EL (cell line): Measurements from ENCODE around the gene CACTIN.
"Not testable (repeated sequence)": the region's sequence is repeated elsewhere in the genome, so short reads cannot be mapped to it uniquely, and the experiment has no call there.

Experiments used
- DNase-seq: peaks from one replicate; pipeline ENCODE4 v3.0.0-alpha.2; 2016

CACTIN gene

DNA sequence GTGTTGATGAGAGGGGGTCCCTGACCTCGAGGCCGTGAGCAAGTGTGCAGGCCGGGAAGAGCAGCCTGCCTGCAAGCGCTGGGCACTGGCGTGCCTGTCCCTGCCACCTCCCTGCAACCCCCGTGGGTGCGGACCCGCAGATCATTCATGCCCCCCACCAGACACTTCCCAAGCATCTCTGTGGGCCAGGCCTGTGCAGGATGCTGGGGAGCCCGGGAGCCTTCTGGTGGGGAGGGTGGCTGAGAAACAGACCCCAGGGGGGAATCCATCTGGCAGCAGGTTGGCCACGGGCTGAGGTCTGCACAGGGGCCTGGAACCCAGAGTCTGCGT lies 18.4 kb upstream of the CACTIN start:
- no peak for DNase-seq

DNA sequence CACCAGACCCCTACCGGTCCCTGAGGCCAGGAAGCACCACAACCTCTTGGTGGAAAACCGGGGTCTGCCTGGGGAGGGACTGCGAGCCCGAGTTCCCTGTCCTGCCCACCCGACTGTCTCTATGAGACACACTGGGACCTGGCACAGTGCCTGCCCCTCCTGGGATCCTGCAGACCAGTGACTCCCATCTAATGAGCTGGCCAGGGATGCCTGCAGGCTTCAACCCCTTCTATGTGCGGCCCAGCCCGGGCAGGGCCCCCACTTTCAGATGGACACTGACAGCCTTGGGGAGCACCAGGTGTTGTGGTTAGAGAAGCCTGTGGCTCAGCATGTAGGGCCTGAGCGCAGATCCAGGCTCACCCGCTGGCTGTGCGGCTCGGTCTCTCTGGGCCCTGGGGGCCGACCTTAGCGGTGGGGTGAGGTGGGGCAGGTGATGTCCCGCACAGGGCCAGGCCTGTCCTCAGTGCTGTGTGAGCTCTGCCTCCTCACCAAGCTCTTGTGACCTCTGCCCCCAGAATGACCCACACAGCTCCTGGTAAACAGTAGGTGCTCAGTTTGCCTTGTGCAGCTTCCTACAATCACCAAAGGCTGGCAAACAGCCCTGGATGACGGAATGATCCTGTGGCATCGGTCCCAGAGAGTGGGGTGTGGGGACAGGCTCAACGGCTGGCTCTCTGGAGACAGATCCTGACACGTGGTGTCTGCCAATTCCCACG lies 17.9 kb upstream of the CACTIN start:
- no peak for DNase-seq

DNA sequence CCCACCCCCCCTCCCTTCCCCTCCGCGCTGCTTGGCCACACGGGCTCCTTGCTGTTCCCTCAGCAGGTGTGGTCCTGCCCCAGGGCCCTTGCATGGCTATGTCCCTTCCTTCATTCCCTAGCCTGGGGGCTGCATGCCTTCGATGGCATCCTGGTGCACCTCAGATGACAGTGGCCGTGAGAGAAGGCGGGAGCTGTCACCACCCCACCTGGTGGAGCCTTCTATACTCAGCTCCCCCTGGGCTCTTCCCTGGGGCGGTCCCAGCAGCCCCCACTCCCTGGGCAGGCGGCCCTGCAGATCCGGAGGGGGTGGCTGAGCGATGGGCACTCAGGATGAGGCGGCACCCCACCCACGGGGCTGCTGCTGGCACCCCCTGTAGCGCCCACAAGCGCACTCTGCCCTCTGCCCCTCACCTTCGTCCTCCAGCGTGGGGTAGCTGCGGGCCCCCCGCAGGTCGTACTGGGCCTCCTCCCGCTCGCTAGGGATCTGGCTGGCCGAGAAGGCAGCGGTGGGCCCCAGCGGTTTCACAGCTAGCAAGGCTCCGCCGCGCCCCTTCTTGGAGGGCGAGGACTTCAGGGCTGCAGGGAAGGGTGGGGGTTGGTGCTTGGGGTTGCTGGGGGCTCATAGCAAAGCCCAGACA lies 17.2 kb upstream of the CACTIN start:
- no peak for DNase-seq

DNA sequence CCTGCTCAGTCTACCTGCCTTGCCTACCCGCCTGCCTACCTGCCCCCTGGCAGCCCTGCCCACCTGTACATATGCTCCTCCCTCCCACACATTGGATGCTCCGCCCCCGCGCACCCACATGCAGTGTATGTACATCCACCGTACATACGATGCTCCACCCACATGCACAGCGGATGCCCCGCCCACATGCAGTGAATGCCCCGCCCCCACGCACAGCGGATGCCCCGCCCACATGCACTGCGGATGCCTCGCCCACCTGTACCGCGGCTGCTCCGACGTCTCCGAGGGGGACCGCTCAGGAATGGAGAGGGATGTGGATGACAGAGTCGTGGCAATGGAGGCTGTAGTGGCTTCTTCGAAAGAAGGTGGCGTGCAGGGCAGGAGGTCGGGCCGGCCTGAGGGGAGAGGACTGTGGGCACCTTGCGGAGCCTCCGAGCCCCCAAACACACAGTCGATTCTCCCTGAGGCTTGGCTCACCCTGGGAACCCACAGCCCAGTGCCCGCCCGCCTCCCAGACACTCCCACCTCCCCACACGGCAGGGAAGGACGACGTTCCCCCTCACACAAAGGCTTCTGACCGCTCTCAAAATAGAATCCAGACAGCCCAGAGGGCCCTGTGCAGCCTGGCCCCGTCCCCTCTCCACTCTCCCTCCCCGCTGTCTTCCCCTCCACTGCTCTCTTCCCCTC lies 16.5 kb upstream of the CACTIN start:
- DNase-seq, result no peak

DNA sequence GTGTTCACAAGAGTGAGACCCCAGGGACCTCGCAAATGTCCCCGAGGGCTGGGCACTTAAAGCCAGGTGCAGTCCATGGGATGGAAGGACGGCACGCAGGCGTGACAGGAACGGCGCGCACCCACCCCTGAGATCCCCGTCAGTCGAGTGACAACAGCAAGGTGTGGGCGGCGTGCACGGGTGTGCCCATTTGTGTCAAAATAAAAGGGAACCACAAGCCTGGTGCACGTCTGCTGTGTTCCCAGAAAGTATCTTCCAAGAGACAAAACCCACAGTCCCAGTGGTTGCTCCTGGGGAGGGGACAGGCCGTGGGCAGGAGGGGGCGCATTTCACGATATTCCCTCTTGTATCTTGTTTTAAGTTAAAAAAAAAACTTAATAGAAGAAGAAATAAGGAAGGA lies 15.7 kb upstream of the CACTIN start:
- no peak for DNase-seq

DNA sequence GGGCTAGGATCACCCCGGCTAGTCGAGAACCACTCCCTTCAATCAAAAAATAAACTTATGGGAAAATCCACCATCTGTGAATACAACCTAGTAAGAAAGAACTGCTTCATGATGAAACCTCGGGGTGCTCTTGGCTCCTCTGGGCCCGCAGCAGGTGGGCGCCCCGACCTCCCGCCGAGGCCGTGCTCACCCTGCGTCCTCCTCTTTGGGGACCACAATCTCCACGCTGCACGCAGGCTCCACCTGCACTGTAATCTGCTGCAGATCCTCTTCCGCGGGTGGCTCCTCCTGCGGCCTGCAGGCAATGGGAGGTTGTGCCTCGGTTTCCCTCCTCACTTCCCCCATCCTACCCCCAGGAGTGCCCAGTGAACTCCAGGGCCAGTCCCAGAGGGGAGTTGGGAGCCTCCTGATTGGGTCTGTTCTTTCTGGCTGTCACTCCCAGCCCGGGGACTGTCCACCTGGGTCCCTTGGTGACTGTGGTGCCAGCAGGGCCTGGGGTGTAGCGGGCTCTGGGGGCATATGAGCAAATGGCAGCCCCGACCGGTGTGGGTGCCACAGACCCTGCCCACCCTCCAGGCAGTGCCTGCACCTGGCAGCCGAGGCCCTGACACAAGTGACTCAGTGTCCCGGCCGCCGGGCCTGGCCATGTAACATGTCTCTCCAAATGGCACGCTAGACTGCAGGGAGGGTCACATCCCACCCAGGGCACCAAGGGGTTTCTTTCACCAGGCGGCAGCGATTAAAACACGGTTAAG lies 15.1 kb upstream of the CACTIN start:
- DNase-seq, result no peak

DNA sequence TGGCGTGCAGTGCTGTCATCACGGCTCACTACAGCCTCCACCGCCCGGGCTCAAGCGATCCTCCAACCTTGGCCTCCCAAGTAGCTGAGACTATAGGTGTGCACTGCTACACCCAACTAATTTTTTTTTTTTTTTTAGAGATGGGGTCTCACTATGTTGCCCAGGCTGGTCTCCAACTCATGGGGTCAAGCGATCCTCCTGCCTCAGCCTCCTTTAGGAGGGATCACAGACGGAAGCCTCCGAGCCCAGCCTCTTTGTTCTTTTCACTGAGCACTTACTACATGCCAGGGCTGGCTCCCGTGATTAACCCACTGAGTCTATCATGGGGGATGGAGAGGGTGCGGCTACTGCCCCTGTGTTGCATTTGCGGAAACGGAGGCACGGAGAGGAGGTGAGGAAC lies 12.9 kb upstream of the CACTIN start:
- DNase-seq, result no peak

DNA sequence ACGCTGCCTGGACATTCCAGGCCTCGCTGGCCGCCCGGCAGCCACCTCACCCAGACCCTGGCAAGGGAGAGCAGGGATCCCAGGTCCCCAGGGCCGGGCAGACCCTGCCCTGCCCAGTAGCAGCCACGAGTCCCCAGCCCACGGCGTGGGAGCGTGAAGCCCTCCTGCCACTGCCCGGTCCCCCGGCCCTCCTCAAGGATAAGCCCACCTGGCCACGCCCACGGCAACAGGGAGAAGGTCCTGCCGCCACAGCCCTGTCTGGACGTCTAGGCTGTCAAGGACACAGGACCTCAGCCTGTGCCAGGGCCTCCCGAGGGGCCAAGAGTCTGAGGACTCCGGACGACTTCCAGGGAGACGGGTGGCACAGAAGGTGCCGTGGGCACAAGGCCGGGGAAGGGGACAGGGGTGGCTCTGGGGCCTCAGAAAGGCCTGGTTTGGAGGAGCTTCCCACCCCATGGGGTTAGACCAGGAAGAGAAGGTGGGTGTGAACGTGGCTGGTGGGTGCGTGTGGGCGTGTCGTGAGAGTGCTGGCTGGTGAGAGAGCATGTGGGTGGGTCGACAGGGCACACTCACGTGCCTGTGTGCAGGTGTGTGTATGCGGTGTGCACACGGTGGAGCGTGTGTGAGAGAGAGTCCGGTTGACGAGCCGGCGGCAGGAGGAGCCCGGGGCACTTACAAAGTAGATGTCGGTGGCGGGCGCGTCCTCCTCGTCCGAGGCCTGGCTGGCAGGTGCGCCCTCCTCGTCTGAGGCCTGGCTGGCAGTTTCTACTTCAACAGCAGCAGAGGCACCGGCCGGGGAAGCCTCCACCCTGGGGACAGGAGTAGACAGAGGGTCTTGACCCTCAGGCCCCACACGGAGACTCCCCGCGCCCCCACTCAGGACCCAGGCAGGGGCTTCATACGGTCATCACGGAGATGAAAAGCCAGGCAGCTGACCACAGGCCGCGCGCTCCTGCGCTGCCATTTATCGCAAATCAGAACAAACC lies 11.9 kb upstream of the CACTIN start:
- DNase-seq, result no peak

DNA sequence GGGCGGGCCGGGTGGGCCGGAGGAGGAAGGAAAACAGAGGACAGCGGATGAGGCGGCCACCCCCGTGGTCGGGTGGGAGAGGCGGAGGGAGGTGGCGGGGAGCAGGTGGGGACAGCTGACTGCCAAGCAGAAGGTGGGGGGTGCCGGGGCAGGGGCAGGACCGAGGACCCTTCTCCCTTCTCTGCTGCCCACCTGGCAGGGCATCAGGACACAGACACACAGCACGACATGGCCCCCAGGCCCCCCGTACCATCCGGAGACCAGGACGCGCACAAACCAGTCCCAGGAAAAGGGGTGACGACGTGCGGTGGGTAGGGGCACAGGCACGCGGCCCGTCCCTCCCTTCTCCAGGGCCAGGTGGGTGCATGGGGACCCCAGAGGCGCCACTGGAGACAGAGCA lies 11.0 kb upstream of the CACTIN start:
- no peak for DNase-seq

DNA sequence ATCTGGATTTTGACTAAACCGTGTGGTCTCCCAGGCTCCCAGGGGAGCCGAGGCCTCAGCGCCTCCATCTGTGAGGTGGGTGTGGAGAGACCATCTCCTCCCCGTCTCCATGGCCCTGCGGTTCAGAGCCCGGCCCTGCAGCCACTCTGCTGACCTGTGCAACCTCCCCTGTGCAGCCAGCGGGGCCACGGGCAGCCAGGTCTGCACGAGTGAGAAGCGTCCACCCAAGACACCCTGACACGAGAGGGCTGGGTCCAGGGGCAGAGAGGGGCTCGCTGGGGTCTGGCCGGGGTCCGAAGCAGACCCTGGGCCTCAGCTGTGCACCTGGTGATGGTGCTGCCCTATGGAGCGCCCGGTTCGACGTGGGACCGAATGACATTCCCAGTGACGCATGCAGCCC lies 10.4 kb upstream of the CACTIN start:
- DNase-seq, result no peak

DNA sequence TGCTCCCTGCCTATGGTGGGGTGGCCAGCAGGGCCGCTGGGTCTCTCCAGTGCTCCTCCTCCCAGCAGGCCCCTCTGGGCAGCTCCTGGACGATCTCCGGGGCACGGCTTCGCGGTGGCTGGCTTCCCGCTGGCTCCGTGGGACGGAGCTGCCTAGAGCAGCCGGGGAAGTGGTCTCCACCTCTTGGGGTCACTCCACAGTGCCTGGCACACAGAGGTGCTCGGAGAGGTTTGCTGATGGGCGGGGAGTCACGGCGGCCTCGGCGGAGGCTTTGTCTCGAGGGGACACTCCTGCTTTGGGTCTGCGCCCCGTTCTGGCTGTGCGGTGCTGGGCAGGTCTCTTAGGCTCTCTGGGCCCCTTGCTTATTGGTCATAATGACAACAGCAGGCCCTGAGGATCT lies 9.9 kb upstream of the CACTIN start:
- DNase-seq, result no peak

DNA sequence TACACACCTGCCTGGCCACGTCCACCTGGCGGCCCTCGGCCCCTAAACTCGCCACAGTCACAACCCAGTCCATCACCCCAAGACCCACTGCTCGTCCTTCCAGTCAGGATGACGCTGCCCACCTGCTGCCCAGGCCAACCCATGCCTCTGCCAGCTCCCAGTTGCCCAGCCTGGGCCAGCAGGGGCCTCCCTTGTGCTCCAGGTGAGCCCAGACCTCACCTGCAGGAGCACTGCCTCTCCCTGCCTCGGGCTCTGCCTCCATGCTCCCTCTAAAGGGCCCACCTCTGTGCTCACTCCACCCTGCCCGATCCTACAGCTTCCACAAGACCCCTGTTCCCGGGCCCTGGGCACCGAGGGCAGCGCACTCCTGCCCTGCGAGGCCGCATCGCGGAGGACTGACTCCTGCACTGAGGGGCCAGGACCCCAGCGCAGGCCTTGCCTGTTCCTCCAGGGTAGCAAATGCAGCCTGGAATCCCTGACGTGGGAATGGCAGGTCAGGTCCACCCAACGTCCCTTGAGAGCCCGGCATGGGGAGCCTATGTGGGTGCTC lies 8.0 kb upstream of the CACTIN start:
- DNase-seq, result no peak

DNA sequence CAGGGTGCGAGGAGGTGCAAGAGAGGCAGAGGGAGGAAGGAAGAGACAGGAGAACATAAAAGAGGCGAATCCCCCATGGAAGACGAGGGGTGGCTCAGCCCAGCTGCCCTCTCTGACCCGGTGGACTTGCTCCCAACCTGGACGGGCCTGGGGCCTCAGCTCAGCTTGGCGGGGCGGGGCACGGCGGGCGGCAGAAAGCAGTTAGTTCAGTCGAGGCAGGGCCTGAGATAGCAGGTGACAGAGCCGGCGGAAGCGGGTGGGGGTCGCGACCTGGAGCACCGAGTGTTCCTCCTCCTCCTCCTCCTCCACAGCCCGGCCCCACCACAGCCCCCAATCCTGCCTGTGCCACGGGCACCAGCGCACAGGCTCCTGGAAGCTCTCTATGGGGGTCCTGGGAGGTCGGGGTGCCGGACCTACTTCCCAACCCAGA lies 7.0 kb upstream of the CACTIN start:
- DNase-seq, result no peak

DNA sequence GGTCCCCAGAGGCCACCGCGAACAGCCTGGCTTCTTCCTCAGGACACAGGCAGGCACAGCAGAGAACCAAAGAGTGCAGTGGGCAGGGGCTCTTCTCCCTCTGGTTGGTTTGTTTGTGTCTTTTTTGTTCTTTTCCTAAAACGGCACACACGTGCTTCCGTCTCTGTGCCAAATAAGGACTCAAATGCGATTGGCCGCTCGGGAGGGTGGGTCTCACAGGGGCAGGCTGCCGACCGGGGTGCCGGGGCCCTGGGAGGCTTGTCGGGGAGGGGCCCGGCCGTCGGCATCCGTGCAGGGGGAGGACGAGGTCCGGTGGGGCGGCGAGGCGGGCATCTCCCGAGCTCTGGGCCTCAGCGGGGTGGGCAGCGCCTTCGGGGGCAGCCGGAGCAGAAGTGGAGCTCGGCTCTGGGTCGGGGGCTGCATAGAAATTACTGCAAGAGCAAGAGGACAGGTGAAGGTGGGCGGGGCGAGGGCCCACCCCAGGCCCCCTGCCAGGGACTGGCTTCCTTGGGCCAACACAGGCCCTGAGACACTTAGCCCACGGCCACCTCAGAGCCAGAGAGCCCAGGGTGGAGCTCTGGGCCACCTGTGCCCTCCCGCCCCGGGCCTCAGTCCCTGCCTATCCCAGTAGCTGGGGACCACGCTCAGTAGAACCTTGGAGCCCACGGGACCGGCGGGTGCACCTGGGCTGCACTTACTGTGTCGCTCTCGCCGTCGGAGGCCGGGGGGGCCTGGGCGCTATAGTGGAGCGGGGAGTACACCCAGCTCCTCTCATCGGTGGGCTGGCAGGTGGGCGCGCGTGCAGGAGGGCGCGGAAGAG lies 6.4 kb upstream of the CACTIN start:
- DNase-seq, result no peak

DNA sequence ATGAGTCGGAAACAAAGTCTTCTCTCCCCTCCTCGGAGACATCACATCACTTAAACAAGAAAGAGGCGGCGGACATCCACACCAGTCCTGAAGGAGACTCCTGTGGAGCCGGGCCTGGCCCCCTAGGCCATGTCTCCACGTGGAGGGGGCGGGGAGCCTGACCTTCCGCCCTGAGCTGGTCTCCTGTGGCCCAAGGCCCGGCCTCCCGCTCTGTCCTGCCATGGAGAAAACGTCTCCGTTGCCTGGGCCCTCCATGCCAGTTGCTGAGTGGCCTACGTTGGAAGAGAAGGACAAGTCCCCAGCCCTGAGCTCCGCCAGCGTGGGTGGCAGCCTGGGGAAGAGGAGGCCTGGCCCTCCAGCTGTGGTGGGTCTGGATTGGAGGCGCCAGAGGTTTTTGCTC lies 5.5 kb upstream of the CACTIN start:
- DNase-seq, result no peak

DNA sequence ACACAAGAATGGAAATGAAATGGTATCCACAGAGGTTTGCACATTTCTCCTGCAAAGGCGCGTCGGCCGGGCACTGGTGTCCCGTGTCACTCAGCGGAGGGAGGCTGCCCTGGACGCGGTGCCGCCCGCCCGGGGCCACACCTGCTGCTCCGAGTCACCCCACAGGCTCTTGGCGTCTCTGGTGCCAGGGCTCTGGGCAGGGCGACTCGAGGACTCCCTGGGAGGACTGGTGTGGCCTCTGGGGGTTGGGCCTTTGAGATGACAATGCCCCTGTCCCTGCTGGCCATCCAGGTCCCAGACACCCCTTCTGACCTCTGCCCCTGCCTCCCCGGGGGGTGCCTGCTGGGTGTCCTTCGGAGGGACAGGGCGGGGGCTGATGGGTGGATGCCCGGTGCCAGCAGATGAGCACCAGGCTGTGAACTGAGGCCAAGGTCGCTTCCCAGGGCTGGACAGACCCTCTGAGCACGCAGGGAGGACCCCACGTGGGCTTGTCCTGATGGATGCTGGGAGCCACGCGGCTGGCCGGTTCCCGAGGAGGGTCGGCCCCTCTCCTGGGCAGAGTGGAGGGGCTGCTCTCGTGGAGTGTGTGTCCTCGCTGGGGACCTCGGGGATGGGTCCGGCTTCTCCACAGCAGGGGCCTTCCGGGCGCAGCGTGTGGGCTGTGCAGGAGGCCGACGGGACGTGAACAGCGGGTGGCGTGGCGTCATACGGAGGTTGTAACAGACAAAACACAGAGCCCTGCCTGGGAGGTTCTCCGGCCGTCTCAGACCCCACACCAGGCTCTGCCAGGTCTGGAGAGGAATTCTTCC lies 4.7 kb upstream of the CACTIN start:
- no peak for DNase-seq

DNA sequence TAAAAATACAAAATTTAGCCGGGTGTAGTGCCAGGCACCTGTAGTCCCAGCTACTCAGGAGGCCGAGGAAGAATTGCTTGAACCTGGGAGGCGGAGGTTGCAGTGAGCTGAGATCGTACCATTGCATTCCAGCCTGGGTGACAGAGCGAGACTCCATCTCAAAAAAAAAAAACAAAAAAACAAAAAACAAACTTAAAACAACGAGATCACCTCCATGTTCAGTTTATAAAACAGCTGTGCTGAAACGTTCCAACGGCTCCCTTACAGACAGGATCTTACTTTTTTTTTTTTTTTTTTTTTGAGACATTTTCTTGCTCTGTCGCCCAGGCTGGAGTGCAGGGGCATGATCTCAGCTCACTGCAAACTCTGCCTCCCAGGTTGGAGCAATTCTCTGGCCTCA lies 2.2 kb upstream of the CACTIN start:
- not testable (repeated sequence) for DNase-seq

DNA sequence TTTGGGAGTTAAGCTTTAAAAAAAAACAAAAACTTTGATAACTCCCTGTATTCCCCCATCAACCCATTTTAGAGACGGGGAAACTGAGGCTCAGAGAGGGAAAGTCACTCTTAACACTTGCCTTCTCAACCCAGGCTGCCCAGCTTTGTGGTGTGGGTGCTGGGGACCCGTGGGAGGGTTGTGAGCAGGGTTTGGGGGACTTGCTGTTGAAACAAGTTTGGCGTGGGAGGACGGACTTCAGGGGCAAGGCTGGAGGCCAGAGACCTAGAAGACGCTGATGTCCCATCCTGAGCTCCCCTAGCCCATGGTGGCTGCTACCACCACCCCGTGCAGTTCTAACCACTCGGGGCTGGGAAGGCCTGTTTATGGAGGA lies 747 bp upstream of the CACTIN start:
- DNase-seq, result no peak

DNA sequence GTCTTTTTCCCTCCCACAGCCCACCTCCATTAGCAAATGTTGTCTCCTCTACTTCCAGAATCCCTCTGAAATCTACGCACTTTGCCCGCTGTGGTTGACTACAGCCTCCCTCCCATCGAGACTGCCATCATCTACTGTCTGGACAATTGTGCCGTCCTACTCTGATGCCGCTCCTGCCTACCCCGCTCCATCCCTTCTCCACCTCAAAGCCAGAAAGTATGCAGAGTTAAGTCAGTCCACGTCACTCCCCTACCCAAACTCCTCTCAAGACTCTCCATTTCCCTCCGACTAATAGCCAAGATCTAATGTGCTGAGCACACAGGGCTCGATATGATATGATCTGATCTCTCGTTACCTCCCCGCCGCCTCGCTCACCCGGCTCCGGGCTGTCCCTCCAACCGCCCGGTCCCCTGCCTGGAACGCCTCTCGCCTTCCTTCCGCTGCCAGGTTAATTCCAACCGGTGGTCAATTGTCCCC lies 556 bp downstream of the CACTIN start:
- DNase-seq, result peak; percentile 16

DNA sequence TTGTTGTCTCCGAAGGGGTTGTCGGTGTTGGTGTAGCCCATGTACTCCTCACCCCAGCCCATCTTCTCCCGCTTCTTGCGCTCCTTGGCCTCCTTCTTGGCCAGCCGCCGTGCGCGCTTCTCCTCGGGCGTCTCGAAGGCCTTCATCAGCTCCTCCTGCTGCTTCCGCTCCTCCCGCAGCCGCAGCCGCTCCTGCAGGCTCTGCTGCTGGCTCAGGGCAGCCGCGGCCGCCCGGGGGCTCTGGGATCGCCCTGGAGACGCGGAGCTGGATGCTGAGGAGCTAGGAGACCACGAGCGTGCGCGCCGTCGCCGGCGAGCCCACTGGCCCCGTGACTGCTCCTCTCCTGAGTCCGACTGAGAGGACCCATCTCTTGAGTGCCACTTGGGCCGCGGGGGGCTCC lies 2.9 kb downstream of the CACTIN start:
- DNase-seq, result no peak
